K562 (cell line): ENCODE results near the gene PARK7.

ENCODE experiments used
- CTCF ChIP-seq, 3 experiments: IDR thresholded peaks in 2 of 3; conservative IDR thresholded peaks in 1 of 3; 2 replicates each; pipeline ENCODE4 v1.5.1; 2011 to 2012; ENCODE audit warnings: low read length in 3 of 3, mild to moderate bottlenecking in 3 of 3, control low read depth in 2 of 3, improper control_type of control experiment in 1 of 3, inconsistent platforms in 1 of 3, low read depth in 1 of 3, mixed read lengths in 1 of 3, moderate library complexity in 1 of 3; ENCODE audit not compliant: insufficient read depth in 2 of 3
- ELF1 ChIP-seq: fragments of 200-800 bp; sonication (Bioruptor generic); IDR thresholded peaks from 2 replicates; pipeline ENCODE4 v1.6.1; 2016; ENCODE audit warnings: missing genetic modification characterization, missing compliant biosample characterization
- NR2C2 ChIP-seq, 2 experiments: fragments of 200-800 bp in 1 of 2; sonication (Bioruptor generic) in 1 of 2; sonication (generic) in 1 of 2; formaldehyde crosslinking in 1 of 2; IDR thresholded peaks; 2 replicates each; pipeline versions ENCODE4 v1.6.1 to v1.8.0; 2016 to 2022; ENCODE audit warnings: mild to moderate bottlenecking in 1 of 2, missing compliant biosample characterization in 1 of 2, missing genetic modification characterization in 1 of 2, missing genetic modification reagents in 1 of 2
- NRF1 ChIP-seq, 2 experiments: fragments of 450-650 bp; IDR thresholded peaks in 1 of 2; conservative IDR thresholded peaks in 1 of 2; 2 replicates each; pipeline ENCODE4 v1.6.1; 2014; ENCODE audit warnings: mild to moderate bottlenecking in 2 of 2
- SIX5 ChIP-seq, 2 experiments: IDR thresholded peaks; 2 replicates each; pipeline ENCODE4 v1.6.1; 2011; ENCODE audit warnings: low read length in 2 of 2, borderline replicate concordance in 1 of 2, low read depth in 1 of 2, mild to moderate bottlenecking in 1 of 2, moderate library complexity in 1 of 2; ENCODE audit not compliant: insufficient read depth in 1 of 2
- YY1 ChIP-seq, 3 experiments: IDR thresholded peaks; 2 replicates each; pipeline ENCODE4 v1.6.1; 2011; ENCODE audit warnings: low read length in 2 of 3, mild to moderate bottlenecking in 2 of 3, moderate library complexity in 2 of 3, borderline replicate concordance in 1 of 3, control low read depth in 1 of 3, low read depth in 1 of 3; ENCODE audit not compliant: insufficient read depth in 3 of 3, insufficient replicate concordance in 2 of 3, control insufficient read depth in 1 of 3, insufficient read length in 1 of 3; ENCODE audit errors: extremely low read depth in 1 of 3
- ZC3H11A ChIP-seq: IDR thresholded peaks from 2 replicates; pipeline ENCODE4 v1.6.1; 2012; ENCODE audit warnings: low read depth, low read length, improper control_type of control experiment
- ZNF175 ChIP-seq: fragments of 200-800 bp; sonication (Bioruptor generic); IDR thresholded peaks from 2 replicates; pipeline ENCODE4 v1.6.1; 2016; ENCODE audit warnings: low read depth, mild to moderate bottlenecking, missing genetic modification characterization, missing compliant biosample characterization
- ZNF311 ChIP-seq: fragments of 250-450 bp; sonication (Bioruptor Pico); IDR thresholded peaks from 2 replicates; pipeline ENCODE4 v1.4.0; 2020; ENCODE audit warnings: mild to moderate bottlenecking, moderate library complexity

- TF ChIP-seq ELF1 (tag) (no peak), CTCF (IDR thresholded peaks at IDR 0.05 in 2 of 3, conservative IDR thresholded peaks at IDR 0.05 in 1 of 3; ENCODE audit: insufficient read depth in 2 of 3, low read depth in 1 of 3, low read length in 3 of 3) (no peak), YY1 (IDR thresholded peaks at IDR 0.05; ENCODE audit: borderline replicate concordance in 1 of 3, control insufficient read depth in 1 of 3, extremely low read depth in 1 of 3, insufficient read depth in 3 of 3, insufficient read length in 1 of 3, insufficient replicate concordance in 2 of 3, low read depth in 1 of 3, low read length in 2 of 3) (no peak), ZNF311 (CRISPR knock-in tag) (no peak), SIX5 (IDR thresholded peaks at IDR 0.05; ENCODE audit: borderline replicate concordance in 1 of 2, insufficient read depth in 1 of 2, low read depth in 1 of 2, low read length in 2 of 2) (no peak), ZC3H11A (no peak), NRF1 (conservative IDR thresholded peaks at IDR 0.05 in 1 of 2, IDR thresholded peaks at IDR 0.05 in 1 of 2) (no peak), NR2C2 (CRISPR knock-in tag; IDR thresholded peaks at IDR 0.05) (no peak), NR2C2 (tag; IDR thresholded peaks at IDR 0.05) (no peak), ZNF175 (CRISPR knock-in tag) (no peak)
Observed at GRCh38 chr1:7991504-7992440, 30.3 kb downstream of the PARK7 start.
